GM19397 (cell line): ENCODE measurements around the gene UIMC1.
"Not testable (repeated sequence)": the region's sequence is repeated elsewhere in the genome, so short reads cannot be mapped to it uniquely, and the experiment has no call there.

Source experiments
- ATAC-seq: cut with Tn5 transposase; IDR thresholded peaks from one replicate; pipeline ENCODE4 v1.9.1; 2021; ENCODE audit warnings: mild to moderate bottlenecking, moderate library complexity; ENCODE audit not compliant: unreplicated experiment

UIMC1 gene

DNA sequence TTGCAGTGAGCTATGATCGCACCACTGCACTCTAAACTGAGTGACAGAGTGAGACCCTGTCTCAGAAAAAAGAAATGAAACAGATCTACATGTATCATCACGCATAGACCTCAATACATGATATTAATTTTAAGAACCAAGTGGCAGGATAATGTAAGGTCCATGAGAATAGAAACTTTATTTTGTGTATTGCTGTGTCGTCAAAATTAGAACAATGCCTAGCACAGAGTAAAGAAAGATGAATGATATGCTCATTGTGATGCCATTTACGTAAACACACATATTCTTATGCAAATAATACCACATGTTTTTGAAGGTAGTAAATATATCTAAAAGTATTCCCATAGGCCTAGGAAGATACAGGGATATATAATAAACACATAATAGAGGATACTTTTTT is 3.6 kb upstream of the UIMC1 start:
- ATAC-seq = no peak

DNA sequence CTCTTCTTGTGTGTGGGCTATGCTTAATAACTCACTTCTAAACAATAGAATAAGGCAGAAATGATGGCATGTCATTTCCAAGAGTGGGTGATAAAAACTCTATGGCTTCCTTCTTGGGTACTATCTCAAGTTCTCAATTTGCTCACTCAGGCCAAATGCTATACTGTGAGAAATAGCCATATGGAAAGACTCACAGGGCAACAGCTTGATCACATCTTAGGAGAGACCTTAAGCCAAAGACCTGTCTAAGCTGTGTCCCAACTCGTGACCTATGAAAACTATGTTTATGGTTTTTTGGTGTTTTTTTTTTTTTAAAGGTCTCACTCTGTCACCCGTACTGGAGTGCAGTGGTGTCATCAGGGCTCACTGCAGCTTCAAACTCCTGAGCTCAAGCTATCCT is 2.1 kb upstream of the UIMC1 start:
- ATAC-seq = no peak

DNA sequence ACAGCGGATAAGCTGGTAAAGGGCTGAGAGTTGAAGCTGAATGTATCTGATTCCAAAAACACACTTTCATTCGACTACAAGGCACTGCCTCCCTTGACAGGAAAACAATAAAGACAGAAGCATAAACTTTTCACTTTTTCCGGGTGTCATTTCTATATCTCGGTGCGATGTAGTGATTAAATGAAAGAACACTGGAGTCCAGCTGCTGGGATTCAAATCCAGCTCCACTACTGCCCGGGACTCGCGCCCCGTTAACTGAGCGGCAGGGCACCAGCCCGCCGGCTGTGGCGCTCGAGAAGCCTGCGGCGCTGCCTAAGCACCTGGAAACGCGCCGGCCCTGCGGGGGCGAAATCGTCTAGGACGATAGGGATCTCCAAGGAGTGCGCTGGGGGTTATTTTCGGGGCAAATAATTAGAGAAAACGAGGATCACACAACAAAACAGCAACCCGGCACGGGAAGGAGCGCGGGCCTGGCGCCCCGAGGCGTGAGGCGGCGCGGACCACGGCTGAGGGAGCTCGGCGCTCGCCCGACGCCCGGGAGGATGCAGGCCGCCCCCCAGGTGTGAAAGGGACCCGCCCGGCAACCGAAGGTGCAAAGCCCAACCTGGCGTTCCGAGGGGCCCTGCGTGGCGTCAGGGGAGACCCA is 837 bp downstream of the UIMC1 start:
- ATAC-seq = peak; percentile 43

DNA sequence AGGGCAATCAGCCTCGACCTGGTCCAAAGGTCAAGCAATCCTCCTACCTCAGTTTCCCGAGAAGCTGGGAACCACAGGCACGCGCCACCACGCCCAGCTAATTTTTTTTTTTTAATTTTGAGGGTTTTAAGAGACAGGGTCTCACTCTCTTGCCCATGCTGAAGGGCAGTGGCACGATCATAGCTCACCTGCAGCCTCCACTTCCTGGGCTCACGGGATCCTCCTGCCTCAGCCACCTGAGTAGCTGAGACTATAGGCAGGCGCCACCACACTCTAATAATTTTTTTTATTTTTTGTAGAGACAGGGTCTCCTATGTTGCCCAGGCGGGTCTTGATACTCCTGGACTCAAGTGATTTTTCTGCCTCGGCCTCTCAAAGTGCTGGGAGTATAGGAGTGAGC is 1.6 kb downstream of the UIMC1 start:
- ATAC-seq = no peak

DNA sequence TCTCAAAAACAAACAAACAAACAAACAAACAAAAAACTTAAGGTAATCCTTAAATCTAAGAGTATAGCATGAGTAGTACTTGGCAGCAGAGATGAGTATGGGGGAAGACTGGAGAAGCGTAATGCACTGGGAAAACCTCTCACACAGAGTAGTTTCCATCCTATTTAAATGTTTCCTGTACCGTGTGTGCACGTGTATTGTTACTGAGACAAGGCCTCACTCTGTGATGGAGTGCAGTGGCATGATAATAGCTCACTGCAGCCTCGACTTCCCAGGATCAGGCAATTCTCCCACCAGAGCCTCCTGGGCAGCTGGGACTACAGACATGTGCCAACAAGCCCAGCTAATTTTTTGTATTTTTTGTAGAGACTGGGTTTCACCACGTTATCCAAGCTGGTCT is 2.9 kb downstream of the UIMC1 start:
- no peak for ATAC-seq

DNA sequence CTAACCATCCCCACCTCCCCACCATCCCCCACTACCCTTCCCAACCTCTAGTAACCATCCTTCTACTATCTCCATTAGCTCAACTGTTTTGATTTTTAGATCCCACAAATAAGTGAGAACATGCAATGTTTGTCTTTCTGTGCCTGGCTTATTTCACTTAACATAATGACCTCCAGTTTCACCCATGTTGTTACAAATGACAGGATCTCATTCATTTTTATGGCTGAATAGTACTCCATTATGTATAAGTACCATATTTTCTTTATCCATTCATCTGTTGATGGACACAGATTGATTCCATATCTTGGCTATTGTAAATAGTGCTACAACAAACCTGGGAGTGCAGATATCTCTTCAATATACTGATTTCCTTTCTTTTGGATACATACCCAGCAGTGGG is 7.1 kb downstream of the UIMC1 start:
- ATAC-seq = not testable (repeated sequence)

- no peak for ATAC-seq
These were observed 7.8 kb downstream of the UIMC1 start for GRCh38 chr5:176998828-176999227.

DNA sequence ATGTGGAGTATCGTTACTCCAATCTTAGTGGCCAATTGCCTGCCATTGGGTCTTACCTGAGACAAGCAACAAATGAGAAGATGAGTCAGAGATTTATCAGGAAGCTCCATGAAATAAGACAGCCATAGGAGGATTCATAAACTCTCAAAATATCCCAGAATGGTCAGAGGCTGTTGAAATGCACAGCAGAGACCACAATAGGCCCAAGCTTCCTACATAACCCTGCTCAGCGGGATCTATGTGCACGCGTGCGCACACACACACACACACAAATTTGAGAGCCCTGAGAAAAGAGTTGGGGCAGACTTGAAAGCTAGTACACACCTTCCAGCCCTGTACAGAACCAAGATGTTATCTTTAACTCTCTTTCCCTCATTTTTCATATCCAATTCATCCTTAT is 9.8 kb downstream of the UIMC1 start:
- no peak for ATAC-seq

DNA sequence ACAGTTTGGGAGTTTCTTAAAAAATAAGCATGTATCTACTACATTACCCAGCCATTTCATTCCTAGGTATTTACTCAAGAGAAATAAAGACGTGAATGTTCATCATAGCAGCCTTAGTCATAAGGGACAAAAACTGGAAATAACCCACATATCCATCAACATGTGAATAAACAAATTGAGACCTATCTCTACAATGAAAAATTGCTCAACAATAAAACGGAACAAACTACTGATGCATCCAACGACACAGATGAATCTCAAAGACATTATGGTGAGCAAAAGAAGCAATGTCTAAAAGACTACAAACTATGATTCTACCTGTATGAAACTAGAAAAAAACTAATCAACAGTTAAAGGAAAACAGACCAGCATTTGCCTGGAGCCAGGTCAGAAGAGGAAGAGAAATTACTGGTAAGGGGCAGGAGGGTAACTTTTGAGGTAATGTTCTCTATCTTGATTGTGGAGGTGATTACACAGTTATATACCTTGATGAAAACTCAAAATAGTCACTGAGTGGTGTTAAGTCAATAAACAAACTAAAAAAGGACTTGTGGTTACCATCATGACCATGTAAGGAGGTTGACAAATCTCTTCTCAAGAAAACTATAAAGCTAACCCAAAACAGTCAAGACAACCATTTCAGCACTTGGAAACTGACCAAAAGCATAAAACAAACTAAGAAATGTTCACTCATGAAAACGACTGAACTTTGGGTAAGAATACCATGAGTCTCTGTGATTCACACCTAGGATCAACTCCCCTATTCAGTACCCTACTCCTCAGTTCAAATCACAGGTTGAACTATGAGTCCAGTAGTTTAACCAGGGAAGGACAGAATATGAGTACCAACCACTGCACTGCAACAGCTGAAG is 10.4 kb downstream of the UIMC1 start:
- no peak for ATAC-seq

DNA sequence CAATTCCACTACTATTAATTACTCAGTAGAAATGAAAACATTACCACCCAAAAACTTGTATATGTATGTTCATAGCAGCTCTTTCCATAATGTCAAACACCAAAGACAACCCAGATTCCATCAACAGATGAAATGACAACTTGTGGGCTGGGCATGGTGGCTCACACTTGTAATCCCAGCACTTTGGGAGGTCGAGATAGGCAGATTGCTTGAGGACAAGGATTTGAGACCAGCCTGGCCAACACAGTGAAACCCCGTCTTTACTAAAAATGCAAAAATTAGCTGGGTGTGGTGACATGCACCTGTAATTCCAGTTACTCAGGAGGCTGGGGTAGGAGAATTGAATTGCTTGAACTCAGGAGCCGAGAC is 11.5 kb downstream of the UIMC1 start:
- no peak for ATAC-seq

DNA sequence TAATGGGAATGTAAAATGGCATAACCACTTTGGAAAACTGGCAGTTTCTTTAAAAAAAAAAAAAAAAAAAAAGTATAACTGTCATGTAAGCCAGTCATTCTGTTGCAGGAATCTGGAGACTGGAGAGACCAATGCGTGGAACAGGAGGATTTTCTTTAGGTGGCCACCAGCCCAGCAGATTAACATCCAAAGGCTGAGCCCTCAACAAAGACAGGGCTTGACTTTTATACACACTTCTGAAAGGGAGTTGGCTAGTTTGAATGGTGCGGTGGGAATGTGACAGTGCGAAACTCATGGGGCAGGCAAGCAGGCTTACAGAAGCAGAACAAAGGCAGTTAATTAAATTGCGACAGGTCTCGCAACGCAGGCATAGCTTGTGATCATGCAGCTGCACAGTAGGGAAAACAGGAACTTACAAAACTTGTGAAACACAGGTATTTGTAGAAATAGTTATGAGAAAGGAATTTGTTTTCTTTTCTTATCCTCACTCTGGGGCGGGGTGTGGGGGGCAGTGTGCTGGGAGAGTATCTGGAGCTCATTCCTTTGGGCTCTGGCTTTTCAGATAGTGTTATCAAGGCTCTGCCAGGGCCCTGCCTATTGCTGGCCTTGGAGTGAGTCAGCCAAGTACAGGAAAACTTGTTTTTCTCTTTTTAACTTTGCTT is 12.0 kb downstream of the UIMC1 start:
- no peak for ATAC-seq

GRCh38 chr5:176993081-176993480 is 13.5 kb downstream of the UIMC1 start:
- not testable (repeated sequence) for ATAC-seq

DNA sequence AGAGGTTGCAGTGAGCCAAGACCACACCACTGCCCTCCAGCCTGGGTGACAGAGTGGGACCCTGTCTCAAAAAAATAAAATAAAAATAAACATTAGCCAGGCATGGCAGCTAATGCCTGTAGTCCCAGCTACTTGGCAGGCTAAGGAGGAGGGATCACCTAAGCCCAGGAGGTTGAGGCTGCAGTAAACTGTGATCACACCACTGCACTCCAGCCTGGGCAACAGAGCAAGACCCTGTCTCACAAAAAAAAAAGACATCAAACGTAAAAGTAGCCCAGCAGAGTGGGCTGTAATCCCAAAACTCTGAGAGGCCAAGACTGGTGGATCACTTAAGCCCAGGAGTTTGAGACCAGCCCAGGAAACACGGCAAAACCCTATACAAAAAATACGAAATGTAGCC is 19.0 kb downstream of the UIMC1 start:
- ATAC-seq = no peak

- no peak for ATAC-seq
These were observed 20.3 kb downstream of the UIMC1 start for GRCh38 chr5:176986280-176986679.

DNA sequence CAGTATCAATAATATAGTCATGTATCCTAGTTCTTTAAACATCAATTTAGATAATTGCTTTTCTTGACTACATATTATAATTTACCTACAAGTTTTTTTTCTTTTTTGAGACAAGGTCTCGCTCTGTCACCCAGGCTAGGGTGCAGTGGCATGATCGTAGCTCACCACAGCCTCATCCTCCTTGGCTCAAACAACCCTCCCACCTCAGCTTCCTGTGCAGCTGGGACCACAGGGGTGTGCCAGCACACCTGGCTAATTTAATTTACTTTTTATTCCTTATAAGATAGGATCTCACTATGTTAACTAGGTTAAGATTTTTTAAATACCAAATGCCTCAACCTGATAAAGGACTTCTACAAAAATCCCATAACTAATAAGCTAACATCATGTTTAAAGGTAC is 21.1 kb downstream of the UIMC1 start:
- no peak for ATAC-seq

DNA sequence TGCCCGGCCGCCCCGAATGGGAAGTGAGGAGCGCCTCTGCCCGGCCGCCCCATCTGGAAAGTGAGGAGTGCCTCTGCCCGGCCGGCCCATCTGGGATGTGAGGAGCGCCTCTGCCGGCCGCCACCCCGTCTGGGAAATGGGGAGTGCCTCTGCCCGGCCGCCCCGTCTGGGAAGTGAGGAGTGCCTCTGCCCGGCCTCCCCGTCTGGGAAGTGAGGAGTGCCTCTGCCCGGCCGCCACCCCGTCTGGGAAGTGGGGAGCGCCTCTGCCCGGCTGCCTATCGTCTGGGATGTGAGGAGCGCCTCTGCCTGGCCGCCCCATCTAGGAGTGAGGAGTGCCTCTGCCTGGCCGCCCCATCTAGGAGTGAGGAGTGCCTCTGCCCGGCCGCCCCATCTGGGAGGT is 22.4 kb downstream of the UIMC1 start:
- ATAC-seq = not testable (repeated sequence)

DNA sequence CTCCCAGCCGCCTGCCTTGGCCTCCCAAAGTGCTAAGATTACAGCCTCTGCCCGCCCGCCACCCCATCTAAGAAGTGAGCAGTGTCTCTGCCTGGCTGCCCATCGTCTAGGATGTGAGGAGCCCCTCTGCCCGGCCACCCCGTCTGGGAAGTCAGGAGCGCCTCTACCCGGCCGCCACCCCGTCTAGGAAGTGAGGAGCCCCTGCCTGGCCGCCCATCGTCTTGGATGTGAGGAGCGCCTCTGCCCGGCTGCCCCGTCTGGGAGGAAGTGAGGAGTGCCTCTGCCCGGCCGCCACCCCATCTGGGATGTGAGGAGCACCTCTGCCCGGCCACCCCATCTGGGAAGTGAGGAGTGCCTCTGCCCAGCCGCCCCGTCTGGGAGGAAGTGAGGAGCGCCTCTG is 23.0 kb downstream of the UIMC1 start:
- ATAC-seq = not testable (repeated sequence)

DNA sequence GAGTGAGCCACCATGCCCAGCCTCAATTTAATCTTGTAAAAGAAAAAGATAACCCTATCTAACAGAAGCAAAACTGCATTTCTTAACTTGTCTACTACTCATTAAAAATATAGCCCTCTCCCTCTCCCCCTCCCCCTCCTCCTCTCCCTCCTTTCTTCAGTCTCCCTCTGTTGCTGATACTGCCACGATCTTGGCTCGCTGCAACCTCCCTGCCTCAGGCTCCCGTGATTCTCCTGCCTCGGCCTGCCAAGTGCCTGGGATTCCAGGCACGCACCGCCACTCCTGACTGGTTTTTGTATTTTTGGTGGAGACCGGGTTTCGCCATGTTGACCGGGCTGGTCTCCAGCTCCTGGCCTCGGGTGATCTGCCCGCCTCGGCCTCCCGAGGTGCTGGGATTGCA is 23.5 kb downstream of the UIMC1 start:
- not testable (repeated sequence) for ATAC-seq

DNA sequence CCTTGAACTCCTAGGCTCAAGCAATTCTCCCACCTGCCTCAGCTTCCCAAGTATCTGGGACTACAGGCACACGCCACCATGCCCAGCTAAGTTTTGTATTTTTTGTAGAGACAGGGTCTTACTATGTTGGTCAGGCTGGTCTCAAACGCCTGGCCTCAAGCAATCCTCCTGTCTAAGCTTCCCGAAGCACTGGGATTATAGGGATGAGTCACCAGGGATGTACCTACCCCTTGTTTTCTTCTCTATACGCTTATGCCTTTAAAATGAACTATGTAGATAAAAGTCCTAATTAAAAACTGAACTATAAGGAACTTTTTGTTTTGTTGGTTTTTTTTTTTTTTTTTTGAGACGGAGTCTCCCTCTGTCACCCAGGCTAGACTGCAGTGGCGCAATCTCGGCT is 25.8 kb downstream of the UIMC1 start:
- no peak for ATAC-seq

GRCh38 chr5:176979669-176980068 is 26.9 kb downstream of the UIMC1 start:
- ATAC-seq = no peak

DNA sequence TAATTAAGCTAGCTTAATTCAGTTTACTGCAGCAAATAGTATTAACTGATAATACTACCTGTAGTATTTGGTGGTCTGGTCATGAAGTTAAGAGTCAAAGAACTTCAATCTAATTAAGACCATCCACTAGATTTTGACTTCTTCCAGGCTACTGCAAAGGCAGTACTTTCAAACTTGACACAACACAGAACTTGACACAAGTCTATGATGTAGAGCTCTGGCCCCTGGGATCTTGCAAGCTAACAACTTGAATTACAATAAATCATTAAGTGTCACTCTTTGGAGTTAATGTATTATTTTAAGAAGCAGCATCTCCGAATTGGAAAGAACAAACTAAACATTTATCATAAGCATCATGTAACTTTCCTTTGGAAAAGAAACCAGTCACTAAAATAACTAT is 40.9 kb downstream of the UIMC1 start:
- no peak for ATAC-seq

GRCh38 chr5:176959051-176959450 is 47.5 kb downstream of the UIMC1 start:
- ATAC-seq = no peak
